ENCODE data around the gene IGHMBP2.

IGHMBP2 gene

GRCh38 chr11:68927280-68928135 lies 23.8 kb downstream of the IGHMBP2 start:
- DNase-seq (ENCODE audit: low spot score), result no peak
- H3K27me3 Mint-ChIP-seq (ENCODE audit: low read depth), result no peaks in the 10 kb centered on the region
- no peak overlapping the region for H3K4me3 Mint-ChIP-seq
- no peak overlapping the region for H3K27ac Mint-ChIP-seq
- no peaks in the 10 kb centered on the region for H3K4me1 Mint-ChIP-seq (ENCODE audit: low read depth)
- peaks cover 73% of the 10 kb centered on the region for H3K36me3 Mint-ChIP-seq (ENCODE audit: low read depth)
- H3K9me3 Mint-ChIP-seq, result peaks cover 15% of the 10 kb centered on the region

DNA sequence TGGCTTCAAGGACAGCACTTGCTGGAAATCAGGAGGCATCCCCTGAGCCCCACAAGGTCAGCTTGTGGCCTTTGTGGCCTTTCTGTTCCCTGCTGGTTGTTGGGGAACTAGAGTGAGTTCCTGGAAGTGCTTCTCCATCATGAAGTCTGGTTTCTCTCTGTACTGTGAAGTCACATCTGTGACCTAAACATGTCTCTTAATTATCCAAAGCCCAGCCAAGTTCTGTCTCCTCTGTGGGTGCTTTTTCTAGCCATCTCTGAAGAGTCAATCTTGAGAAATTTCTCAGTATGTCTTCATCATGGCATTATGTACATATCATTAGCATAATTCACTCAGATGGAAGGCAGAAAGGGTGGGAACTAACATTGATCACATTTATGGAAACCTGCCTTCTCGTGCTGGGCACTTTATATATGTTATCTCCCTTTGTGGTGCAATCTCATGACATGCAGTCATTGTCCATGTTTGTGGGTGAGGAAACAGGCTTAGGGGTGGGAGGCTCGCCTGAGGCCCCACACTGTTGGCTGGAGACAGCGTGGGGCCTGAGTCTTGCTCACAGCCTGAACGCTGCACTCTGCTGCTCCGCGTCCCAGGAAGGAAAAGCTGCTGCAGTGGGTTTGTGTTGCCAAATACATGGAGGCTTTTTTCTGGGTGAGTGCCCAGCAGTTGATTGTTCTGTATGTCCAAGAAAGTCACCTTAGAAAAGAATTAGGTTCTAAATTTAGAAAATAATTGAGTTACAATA lies 24.6 kb downstream of the IGHMBP2 start:
- Mint-ChIP-seq H3K36me3 (ENCODE audit: low read depth) (peaks cover 67% of the 10 kb centered on the region), H3K27ac (no peak overlapping the region), H3K4me1 (ENCODE audit: low read depth) (no peaks in the 10 kb centered on the region), H3K9me3 (peaks cover 15% of the 10 kb centered on the region), H3K27me3 (ENCODE audit: low read depth) (no peaks in the 10 kb centered on the region), H3K4me3 (no peak overlapping the region)
- DNase-seq (ENCODE audit: low spot score), result no peak

DNA sequence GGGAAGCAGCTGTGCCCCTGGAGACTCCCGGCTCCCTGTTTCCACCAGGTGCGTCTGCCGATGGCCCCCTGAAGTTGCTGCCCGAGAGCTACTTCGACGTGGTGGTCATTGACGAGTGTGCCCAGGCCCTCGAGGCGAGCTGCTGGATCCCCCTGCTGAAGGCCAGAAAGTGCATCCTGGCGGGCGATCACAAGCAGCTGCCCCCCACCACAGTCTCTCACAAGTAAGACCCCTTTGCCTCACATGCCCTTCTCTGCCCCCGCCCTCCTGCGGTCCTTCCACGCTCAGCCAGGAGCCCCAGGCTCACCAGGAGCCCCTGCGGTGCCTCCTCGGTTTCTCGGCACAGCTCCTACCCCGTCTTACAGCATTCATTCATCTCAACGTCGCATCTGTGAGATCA lies 25.4 kb downstream of the IGHMBP2 start:
- Mint-ChIP-seq H3K4me1 (ENCODE audit: low read depth) (no peaks in the 10 kb centered on the region), H3K9me3 (peaks cover 15% of the 10 kb centered on the region), H3K36me3 (ENCODE audit: low read depth) (peaks cover 61% of the 10 kb centered on the region), H3K4me3 (no peak overlapping the region), H3K27ac (no peak overlapping the region), H3K27me3 (ENCODE audit: low read depth) (no peaks in the 10 kb centered on the region)
- no peak for DNase-seq (ENCODE audit: low spot score)

GRCh38 chr11:68929706-68930570 lies 26.2 kb downstream of the IGHMBP2 start:
- DNase-seq (ENCODE audit: low spot score), result no peak
- no peak overlapping the region for H3K4me3 Mint-ChIP-seq
- no peaks in the 10 kb centered on the region for H3K4me1 Mint-ChIP-seq (ENCODE audit: low read depth)
- H3K27me3 Mint-ChIP-seq (ENCODE audit: low read depth), result no peaks in the 10 kb centered on the region
- H3K9me3 Mint-ChIP-seq, result peaks cover 8% of the 10 kb centered on the region
- H3K27ac Mint-ChIP-seq, result no peak overlapping the region
- peaks cover 52% of the 10 kb centered on the region for H3K36me3 Mint-ChIP-seq (ENCODE audit: low read depth)

DNA sequence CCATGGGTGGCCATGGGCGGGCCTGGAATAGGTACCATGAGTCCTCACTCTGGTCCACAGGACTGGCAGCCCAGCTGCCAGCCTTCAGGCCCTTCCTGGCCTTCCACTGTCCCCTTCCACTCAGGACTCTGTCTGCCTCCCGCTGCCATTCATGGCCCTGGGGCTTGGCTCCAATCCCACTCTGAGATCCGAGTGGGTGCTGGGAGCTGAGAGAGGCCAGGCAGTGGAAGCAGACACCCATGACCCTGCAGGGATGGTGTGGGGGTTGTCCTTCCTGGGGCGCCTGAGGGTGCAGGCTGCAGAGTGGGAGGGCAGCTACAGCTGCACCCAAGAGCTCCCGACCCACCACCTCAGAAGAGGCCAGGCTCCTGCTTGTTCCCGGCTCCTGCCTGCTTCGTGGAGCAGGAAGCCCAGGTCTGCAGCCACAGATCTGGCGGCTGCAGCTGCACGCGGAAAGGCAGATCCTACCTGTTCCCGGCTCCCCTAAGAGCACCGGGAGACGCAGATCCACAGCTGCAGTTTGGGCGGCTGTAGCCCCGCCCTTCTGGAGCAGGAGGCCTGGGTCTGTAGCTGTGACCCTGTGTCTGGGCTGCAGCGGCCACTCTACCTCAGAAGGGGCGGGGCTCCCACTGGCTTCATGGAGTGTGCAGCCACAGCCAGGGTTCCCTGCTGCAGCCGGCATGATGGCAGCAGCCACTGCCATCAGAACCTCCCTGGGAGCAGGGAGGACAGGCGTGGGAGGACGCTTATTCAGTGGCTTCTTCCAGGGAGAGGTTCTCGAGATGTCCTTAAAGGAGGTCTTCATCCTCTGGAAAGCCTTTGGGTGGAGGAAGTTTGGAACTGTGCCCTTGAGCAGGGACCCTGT lies 27.5 kb downstream of the IGHMBP2 start:
- Mint-ChIP-seq H3K27me3 (ENCODE audit: low read depth) (no peaks in the 10 kb centered on the region), H3K4me1 (ENCODE audit: low read depth) (no peaks in the 10 kb centered on the region), H3K27ac (no peak overlapping the region), H3K9me3 (no peaks in the 10 kb centered on the region), H3K36me3 (ENCODE audit: low read depth) (peaks cover 45% of the 10 kb centered on the region), H3K4me3 (no peak overlapping the region)
- DNase-seq (ENCODE audit: low spot score), result no peak

DNA sequence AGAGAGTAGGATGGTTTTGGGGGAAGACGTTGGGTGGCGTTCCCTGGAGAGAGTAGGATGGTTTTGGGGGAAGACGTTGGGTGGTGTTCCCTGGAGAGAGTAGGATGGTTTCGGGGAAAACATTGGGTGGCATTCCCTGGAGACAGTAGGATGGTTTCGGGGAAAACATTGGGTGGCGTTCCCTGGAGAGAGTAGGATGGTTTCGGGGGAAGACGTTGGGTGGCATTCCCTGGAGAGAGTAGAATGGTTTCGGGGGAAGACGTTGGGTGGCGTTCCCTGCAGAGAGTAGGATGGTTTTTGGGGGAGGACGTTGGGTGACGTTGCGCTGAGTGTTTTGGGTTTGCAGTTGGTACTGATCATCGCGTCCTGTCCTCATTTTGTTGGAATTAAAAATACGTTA lies 28.2 kb downstream of the IGHMBP2 start:
- Mint-ChIP-seq H3K4me1 (ENCODE audit: low read depth) (no peaks in the 10 kb centered on the region), H3K27ac (no peak overlapping the region), H3K36me3 (ENCODE audit: low read depth) (peaks cover 42% of the 10 kb centered on the region), H3K4me3 (no peak overlapping the region), H3K27me3 (ENCODE audit: low read depth) (no peaks in the 10 kb centered on the region), H3K9me3 (no peaks in the 10 kb centered on the region)
- DNase-seq (ENCODE audit: low spot score), result no peak

GRCh38 chr11:68932358-68932757 lies 28.7 kb downstream of the IGHMBP2 start:
- Mint-ChIP-seq H3K36me3 (ENCODE audit: low read depth) (peaks cover 38% of the 10 kb centered on the region), H3K27me3 (ENCODE audit: low read depth) (no peaks in the 10 kb centered on the region), H3K4me1 (ENCODE audit: low read depth) (no peaks in the 10 kb centered on the region), H3K9me3 (no peaks in the 10 kb centered on the region), H3K4me3 (no peak overlapping the region), H3K27ac (no peak overlapping the region)
- no peak for DNase-seq (ENCODE audit: low spot score)

DNA sequence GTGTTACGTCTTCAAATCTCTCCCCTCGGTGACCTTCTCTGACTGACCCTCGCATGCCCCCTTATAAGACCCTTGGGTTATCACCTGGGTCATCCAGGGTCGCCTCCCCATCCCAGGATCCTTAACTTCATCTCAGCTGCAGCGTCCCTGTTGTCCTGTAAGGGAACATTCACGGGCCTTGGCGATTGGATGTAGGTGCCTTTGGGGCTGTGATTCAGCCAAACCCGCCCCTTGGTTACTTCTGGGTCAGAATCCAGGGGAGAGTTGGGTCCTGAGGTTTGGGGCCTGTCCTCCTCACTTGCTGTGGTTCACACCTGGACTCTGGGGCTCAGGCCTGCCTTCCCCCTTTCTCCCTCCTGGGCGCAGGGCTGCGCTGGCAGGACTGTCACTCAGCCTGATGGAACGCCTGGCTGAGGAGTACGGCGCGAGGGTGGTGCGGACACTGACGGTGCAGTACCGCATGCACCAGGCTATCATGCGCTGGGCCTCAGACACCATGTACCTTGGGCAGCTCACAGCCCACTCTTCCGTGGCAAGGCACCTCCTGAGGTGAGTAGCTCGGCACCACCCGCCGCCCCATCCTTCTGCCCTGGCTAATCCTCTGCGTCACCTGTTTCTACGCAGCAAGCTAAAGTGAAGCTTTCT lies 29.4 kb downstream of the IGHMBP2 start:
- Mint-ChIP-seq H3K4me3 (no peak overlapping the region), H3K27ac (no peak overlapping the region), H3K27me3 (ENCODE audit: low read depth) (no peaks in the 10 kb centered on the region), H3K36me3 (ENCODE audit: low read depth) (peaks cover 31% of the 10 kb centered on the region), H3K4me1 (ENCODE audit: low read depth) (no peaks in the 10 kb centered on the region), H3K9me3 (no peaks in the 10 kb centered on the region)
- DNase-seq (ENCODE audit: low spot score), result no peak

DNA sequence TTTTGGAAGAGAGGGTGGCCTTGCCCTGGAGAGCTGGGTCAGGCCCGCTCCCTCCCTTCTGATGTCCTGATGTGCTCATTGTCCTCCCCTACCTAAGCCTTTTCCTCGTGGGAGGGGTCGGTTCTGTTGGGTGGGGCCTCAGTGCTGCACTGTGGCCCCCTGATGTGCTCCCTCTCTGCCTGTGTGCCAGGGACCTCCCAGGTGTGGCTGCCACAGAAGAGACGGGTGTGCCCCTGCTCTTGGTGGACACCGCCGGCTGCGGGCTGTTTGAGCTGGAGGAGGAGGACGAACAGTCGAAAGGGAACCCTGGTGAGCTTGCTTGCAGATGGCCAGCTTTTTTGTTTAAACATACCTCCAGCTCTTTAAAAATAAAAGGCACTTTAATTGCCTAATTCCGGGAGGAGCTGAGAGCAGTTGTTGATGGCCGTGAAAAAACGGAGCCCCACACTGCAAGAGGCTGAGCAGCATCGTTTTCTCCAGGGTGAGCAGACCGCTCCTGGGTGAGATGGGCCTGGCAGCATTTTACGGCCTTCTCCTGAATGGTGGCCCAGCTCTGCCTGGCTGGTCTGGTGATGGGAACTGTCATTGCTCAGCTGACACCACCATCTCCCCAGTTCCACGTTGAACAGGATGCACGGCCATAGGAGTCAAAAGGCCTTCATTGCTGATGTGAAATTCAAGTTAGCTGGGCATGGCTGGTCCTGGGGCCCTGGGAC lies 30.1 kb downstream of the IGHMBP2 start:
- H3K36me3 Mint-ChIP-seq (ENCODE audit: low read depth), result peaks cover 28% of the 10 kb centered on the region
- H3K4me1 Mint-ChIP-seq (ENCODE audit: low read depth), result no peaks in the 10 kb centered on the region
- no peaks in the 10 kb centered on the region for H3K9me3 Mint-ChIP-seq
- no peak overlapping the region for H3K4me3 Mint-ChIP-seq
- H3K27ac Mint-ChIP-seq, result no peak overlapping the region
- DNase-seq (ENCODE audit: low spot score), result no peak
- no peaks in the 10 kb centered on the region for H3K27me3 Mint-ChIP-seq (ENCODE audit: low read depth)

GRCh38 chr11:68934321-68934645 lies 30.6 kb downstream of the IGHMBP2 start:
- no peaks in the 10 kb centered on the region for H3K4me1 Mint-ChIP-seq (ENCODE audit: low read depth)
- no peak overlapping the region for H3K27ac Mint-ChIP-seq
- peaks cover 26% of the 10 kb centered on the region for H3K36me3 Mint-ChIP-seq (ENCODE audit: low read depth)
- DNase-seq (ENCODE audit: low spot score), result no peak
- H3K9me3 Mint-ChIP-seq, result no peaks in the 10 kb centered on the region
- no peak overlapping the region for H3K4me3 Mint-ChIP-seq
- no peaks in the 10 kb centered on the region for H3K27me3 Mint-ChIP-seq (ENCODE audit: low read depth)

- no peaks in the 10 kb centered on the region for H3K9me3 Mint-ChIP-seq
- no peaks in the 10 kb centered on the region for H3K4me1 Mint-ChIP-seq (ENCODE audit: low read depth)
- DNase-seq (ENCODE audit: low spot score), result no peak
- H3K36me3 Mint-ChIP-seq (ENCODE audit: low read depth), result peaks cover 22% of the 10 kb centered on the region
- H3K27ac Mint-ChIP-seq, result no peak overlapping the region
- no peak overlapping the region for H3K4me3 Mint-ChIP-seq
- no peaks in the 10 kb centered on the region for H3K27me3 Mint-ChIP-seq (ENCODE audit: low read depth)
These were observed 31.0 kb downstream of the IGHMBP2 start for GRCh38 chr11:68934666-68935065.

DNA sequence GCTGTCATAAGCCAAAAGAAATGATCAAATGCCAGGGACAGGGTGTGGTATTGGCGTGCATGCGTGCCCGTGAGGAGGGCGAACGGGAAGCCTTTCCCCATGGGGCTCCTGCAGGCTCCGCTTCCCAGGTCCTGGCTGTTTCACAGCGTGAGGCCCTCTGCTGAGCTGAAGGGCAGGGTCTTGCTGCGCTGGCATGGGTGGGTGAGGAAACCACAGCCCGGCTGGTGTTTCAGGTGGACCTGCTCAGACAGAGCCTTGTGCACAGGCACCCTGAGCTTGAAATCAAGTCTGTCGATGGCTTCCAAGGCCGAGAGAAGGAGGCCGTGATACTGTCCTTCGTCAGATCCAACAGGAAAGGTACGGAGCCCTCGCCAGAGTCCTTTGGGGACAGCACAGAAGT lies 31.4 kb downstream of the IGHMBP2 start:
- Mint-ChIP-seq H3K4me3 (no peak overlapping the region), H3K9me3 (no peaks in the 10 kb centered on the region), H3K4me1 (ENCODE audit: low read depth) (no peaks in the 10 kb centered on the region), H3K27me3 (ENCODE audit: low read depth) (no peaks in the 10 kb centered on the region), H3K27ac (no peak overlapping the region), H3K36me3 (ENCODE audit: low read depth) (peaks cover 19% of the 10 kb centered on the region)
- DNase-seq (ENCODE audit: low spot score), result no peak
